HUES64 (cell line): ENCODE data around the gene QKI.
A peak's percentile ranks its signal among the peaks of the same experiment; 100 is the strongest.

Experiments used
- H3K27ac ChIP-seq: 2 replicates; pipeline ENCODE4 v1.7.0; 2013; ENCODE audit warnings: low read depth, low read length, inconsistent platforms
- H3K27me3 ChIP-seq: 2 replicates; pipeline ENCODE4 v1.6.1; 2013; ENCODE audit warnings: mild to moderate bottlenecking, low read length; ENCODE audit not compliant: insufficient read depth
- H3K36me3 ChIP-seq: 2 replicates; pipeline ENCODE4 v1.6.1; 2013; ENCODE audit warnings: mild to moderate bottlenecking, low read length; ENCODE audit not compliant: insufficient read depth
- H3K4me1 ChIP-seq: 2 replicates; pipeline ENCODE4 v1.6.1; 2013; ENCODE audit warnings: mild to moderate bottlenecking, low read length, moderate library complexity; ENCODE audit not compliant: insufficient read depth
- H3K4me3 ChIP-seq: 2 replicates; pipeline ENCODE4 v1.5.1; 2013; ENCODE audit warnings: mild to moderate bottlenecking, low read length, moderate library complexity
- H3K9ac ChIP-seq: 2 replicates; pipeline ENCODE4 v1.6.1; 2013; ENCODE audit warnings: mild to moderate bottlenecking, low read depth, low read length
- H3K9me3 ChIP-seq: 2 replicates; pipeline ENCODE4 v1.6.1; 2013; ENCODE audit warnings: low read depth, low read length; ENCODE audit not compliant: insufficient read depth
- WGBS: fragments of 150-250, 120-280 bp; methylation state at CpG from one replicate; pipeline ENCODE4 v1.1.7; 2013; ENCODE audit warnings: missing lambda C conversion rate; 5-methylcytosine and 5-hydroxymethylcytosine counted together

Gene QKI

DNA sequence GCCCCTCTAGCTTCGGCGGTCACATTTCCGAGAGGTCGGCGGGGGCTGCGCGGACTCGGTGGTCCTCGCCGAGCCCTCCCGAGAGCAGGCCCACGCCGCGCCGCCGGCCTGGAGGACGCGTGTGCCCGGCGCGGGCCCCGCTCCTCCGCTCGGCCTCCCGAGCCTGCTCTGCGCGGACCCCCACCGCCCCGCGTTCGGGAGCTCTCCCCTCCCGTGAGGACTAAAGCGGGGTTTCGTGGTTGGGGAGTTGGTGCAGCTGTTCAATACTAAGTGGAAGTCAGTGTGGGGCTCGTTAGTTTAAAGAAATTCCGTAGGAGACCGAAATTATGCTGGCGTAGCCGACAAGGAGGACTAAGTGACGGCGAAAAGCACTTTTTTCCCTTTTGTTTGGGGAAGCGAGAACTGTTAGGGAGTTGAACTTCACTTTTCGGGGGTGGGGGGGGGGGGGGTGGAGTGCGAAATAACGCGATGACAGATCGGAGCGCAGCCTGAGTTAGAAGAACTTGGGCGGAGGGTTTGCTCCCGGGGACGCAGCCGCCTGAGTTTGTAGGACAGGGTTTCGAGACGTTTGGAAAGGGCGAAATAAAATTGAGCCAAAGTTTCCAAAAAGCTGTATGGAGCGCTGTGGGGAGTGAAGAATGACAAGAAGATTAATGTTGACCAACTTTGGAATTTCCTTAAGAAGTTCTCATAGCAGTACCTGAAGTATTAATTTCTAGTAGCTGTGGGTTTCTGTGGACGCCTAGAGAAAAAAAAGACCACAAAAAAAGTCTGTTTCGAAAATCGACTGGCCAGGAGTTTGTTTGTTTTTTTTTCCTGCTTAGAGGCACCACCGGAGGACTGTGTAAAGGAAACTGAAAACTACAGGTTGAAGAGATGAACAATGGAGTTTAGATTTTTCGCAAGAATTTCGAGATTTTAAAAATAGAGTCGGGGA, 1.4 kb downstream of the QKI start:
- under 1% methylated on average over 63 of the region's 63 CpGs for WGBS
- peaks cover 49% of the 10 kb centered on the region for H3K4me1 ChIP-seq
- H3K27ac ChIP-seq, result peak overlapping the region; percentile 84

DNA sequence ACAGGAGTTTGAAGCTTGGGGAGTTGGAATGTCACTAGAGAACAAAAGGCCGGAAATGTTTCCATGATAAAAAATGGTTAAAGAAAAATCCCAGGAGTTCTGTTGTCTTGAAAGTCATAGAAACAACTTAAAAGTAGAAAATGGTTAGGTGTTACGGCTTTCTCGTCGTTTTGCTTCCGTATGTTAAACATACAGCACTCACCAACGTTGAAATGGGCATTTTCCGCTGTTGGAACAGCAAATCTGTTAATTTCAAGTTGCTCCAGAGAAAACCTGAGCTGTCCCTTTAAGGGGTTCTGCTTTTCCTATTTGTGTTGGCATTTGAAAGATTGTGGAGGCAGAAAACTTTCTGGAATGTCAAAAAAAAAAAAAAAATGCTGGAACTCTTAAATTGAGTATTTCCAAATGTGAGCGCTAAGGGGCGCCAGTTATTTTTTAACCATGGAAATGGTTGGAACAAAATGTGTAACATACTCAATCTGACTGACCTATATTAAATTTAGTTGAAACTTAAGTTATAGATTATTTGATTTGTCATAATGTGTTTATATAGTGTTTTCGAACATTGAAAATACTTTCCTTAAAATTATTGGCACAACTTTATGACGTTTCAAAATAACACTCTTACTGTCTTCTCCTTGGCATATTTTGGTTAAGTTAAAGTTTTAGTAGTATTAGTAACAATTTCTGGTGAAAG, 2.2 kb downstream of the QKI start:
- WGBS, result 1% methylated on average over 8 of the region's 11 CpGs
- peak overlapping the region; percentile 88 for H3K9ac ChIP-seq
- peaks cover 50% of the 10 kb centered on the region for H3K4me1 ChIP-seq

More for the DNA sequence above, 1.4 kb downstream of the QKI start:
- Histone ChIP-seq H3K27me3 (no peaks in the 10 kb centered on the region), H3K36me3 (no peaks in the 10 kb centered on the region), H3K9me3 (no peaks in the 10 kb centered on the region), H3K9ac (peak overlapping the region; percentile 88), H3K4me3 (peak overlapping the region; percentile 97)

DNA sequence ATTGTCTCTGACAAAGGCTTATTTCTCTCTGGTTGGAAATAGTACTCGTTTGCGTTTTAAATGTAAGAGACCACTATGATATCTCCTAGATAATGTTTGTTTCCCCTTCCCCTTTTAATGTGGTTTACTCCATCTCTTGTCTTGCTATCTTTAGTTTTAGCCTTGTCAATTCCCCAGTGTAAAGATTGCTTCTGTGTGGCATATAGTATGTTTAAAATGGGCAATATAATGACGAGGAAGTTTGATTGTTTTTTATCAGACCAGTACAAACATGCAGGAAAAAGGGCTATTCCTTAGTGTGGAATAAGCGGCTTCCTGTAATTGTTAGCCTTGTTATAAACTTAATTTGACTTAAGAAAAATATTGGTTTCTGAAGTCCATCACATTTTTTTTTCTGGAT, 3.1 kb downstream of the QKI start:
- H3K9me3 ChIP-seq, result no peaks in the 10 kb centered on the region
- H3K4me1 ChIP-seq, result peaks cover 53% of the 10 kb centered on the region
- no peaks in the 10 kb centered on the region for H3K27me3 ChIP-seq
- H3K36me3 ChIP-seq, result no peaks in the 10 kb centered on the region
- 41% methylated on average over 2 of the region's 4 CpGs for WGBS
- H3K27ac ChIP-seq, result peak overlapping the region; percentile 45; the same call in 1 of the 2 replicates
- H3K9ac ChIP-seq, result peak overlapping the region; percentile 37; the same call in 1 of the 2 replicates
- peak overlapping the region; percentile 97 for H3K4me3 ChIP-seq

More for the DNA sequence above, 2.2 kb downstream of the QKI start:
- no peaks in the 10 kb centered on the region for H3K36me3 ChIP-seq
- peak overlapping the region; percentile 97 for H3K4me3 ChIP-seq
- no peaks in the 10 kb centered on the region for H3K9me3 ChIP-seq
- peak overlapping the region; percentile 84; the same call in 1 of the 2 replicates for H3K27ac ChIP-seq
- H3K27me3 ChIP-seq, result no peaks in the 10 kb centered on the region

DNA sequence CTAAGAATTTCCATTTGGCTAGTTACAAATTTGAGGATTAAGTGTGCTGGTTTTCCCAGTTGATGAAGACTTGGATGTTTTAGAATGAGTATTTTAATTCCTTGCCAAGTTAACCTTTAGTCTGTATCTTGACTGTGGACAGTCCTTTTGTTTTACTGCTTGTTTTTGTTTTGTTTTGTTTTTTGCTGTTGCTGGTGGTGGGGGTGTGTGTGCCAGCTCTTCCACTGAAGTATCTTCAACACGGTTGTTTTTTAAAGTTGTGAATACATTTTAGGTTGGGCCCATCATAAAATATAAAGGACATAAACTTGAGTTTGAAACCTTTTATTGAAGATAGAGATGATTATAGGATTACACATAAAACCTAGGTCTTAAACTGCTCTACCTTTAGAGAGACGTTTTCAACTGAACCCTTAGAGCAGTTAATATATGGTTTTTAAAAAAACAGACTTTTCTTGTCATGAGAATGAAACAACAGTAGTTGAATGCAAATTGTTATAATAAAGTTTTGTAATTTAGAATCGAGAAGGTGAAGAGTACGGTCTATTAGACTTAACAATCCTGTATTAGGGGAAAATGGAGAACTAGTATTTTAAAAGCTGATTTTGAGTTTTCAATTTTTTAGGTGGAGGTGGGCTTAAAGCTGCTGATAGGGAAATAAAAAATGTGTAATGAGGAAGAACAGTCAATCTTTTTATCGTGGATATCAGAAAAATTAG, 4.0 kb downstream of the QKI start:
- WGBS, result 67% methylated on average over 4 of the region's 5 CpGs
- Histone ChIP-seq H3K36me3 (no peaks in the 10 kb centered on the region), H3K27me3 (no peaks in the 10 kb centered on the region), H3K9me3 (no peaks in the 10 kb centered on the region), H3K4me1 (peaks cover 60% of the 10 kb centered on the region), H3K4me3 (peak overlapping the region; percentile 97), H3K9ac (no peak overlapping the region; the same call in 1 of the 2 replicates), H3K27ac (peak overlapping the region; percentile 53; the same call in 1 of the 2 replicates)

DNA sequence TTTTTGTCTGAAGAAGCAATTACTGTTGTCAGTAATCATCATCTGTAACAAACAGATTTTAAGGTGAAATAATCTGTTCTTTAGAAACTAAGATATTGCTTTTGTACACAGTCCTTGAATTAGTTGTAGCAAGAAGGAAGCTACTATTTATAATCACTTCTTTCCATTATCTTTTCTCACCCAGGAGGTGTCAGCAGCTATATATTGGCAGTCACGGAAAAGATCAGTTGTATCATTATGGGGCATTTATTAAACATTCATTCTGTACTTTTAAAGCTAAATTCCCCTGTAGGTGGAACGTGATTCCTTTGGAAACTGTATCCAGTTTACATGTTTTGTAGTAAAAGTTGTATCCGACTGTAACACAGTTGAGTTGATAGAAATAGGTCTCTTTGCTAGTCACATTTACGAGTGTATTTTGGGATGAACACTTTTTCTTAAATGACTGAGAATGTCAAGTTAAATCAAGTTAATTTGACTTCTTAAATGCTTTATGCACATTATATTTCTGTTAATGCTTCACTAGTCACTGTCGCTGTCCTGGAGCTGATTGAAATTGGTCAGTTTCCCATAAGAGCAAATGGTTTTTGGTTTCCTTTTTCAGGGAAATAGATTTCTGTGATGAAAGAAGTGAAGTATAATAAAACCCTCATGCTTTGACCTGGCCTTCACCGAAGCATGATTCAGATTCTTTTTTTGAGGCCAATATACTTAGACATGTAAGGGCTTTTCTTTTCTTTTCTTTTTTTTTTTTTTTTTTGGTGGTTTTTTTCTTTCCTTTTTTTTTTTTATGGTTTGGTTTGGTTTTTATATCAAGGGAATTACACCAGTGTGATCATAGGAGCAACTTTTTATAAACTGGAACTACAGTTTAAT, 5.1 kb downstream of the QKI start:
- Histone ChIP-seq H3K9ac (no peak overlapping the region), H3K9me3 (no peaks in the 10 kb centered on the region), H3K4me3 (0 out of 2 replicates have a peak overlapping the region, but pooled peaks have one; percentile 9), H3K36me3 (no peaks in the 10 kb centered on the region), H3K4me1 (peaks cover 62% of the 10 kb centered on the region), H3K27me3 (no peaks in the 10 kb centered on the region), H3K27ac (no peak overlapping the region; the same call in 1 of the 2 replicates)
- WGBS, result 69% methylated on average over 4 of the region's 6 CpGs

DNA sequence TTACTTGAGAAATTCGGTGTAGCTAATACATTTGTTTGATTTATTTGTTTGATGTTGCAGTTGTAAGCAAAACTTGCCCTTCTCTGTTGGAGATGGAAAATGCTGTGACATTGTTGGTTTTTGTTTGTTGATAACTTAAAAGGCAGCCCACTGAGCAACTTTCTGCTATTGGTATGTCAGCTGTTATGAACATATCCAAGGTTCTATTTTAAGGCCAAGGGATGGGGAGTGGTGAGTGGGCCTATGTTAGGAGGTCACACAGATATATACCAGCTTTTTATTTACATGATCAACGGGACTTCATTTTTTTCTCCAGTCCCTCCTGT, 5.7 kb downstream of the QKI start:
- H3K27ac ChIP-seq, result no peak overlapping the region
- peaks cover 62% of the 10 kb centered on the region for H3K4me1 ChIP-seq
- H3K36me3 ChIP-seq, result no peaks in the 10 kb centered on the region
- no peaks in the 10 kb centered on the region for H3K9me3 ChIP-seq
- H3K9ac ChIP-seq, result no peak overlapping the region
- no peaks in the 10 kb centered on the region for H3K27me3 ChIP-seq
- no peak overlapping the region for H3K4me3 ChIP-seq
- WGBS, result 57% methylated on average over 1 of the region's 2 CpGs

DNA sequence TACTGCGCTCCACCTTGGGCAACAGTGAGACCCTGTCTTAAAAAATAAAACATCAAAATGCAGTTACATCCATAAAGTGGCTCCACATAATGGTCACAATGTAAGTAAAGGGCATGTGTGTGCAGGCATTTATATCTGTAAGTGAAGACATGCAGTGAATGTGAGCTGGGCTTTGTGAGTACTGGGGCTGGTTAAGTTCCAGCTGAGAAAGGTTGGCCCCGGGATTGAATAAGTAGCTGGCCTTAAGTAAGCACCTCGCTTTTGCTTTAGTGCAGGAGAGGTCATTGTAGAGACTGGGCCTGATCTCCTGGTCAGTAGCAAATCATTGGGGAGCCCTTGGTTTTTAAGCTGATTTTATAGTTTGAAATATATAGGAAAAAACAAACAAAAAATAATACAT, 8.0 kb downstream of the QKI start:
- 74% methylated on average over 3 of the region's 3 CpGs for WGBS
- peaks cover 68% of the 10 kb centered on the region for H3K4me1 ChIP-seq

DNA sequence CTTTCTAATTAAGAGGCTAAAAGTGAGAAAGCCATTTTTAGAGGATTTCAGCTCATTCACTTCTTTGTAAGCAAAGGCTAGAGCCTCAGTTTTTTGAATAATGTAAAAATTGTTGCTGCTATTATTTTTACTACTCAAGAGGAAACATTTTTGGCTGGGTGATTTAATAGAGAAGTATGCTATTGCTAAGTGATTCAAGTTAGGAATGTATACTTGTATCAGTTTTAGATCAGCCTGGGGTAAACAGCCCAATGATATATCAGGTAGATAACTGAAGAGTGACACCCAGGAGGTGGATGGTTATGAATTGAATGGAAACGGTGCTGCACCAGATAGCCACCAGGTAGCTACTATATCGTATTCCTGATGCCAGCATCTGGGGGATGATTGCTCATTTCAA, 9.2 kb downstream of the QKI start:
- Histone ChIP-seq H3K27me3 (no peaks in the 10 kb centered on the region), H3K9ac (no peak overlapping the region), H3K4me3 (no peak overlapping the region), H3K27ac (no peak overlapping the region), H3K4me1 (peaks cover 68% of the 10 kb centered on the region), H3K9me3 (no peaks in the 10 kb centered on the region), H3K36me3 (no peaks in the 10 kb centered on the region)
- WGBS, result 93% methylated on average over 2 of the region's 2 CpGs

More for the DNA sequence above, 8.0 kb downstream of the QKI start:
- no peak overlapping the region for H3K9ac ChIP-seq
- no peaks in the 10 kb centered on the region for H3K9me3 ChIP-seq
- H3K27me3 ChIP-seq, result no peaks in the 10 kb centered on the region
- no peak overlapping the region for H3K4me3 ChIP-seq
- no peaks in the 10 kb centered on the region for H3K36me3 ChIP-seq
- H3K27ac ChIP-seq, result no peak overlapping the region

DNA sequence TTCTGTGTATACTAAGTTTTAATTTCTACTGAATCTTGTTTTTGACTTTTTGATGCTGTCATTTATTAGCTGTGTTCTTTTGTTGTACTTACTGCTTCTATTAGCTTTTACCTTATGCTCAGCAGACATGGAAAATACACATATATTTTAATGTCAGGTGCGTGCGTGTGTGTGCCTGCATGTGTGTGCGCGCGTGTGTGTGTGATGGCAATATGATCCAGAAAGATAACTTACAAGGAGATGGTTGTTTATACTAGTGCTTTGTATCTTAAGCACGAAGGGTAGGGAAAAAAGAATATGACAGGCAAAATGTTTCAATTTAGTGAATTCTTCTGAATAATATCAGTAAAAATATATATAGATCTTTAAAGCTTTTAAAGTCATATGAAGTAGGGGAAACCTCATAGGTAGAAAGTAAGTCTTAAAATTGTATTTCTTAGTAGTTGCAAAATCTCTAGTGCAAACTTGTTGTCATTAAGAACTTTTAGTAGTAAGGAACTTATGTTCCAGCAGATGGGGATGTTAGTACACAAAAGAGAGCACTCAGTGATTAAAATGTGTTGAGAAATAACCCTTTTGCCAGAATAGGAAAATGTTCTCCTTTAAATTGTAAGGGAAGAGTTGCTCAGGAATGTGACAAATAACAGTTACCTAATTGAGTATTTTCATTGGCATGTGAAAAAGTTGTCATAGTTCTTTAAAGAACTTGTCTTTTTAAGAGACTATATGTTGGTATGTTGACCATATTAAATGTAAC, 13.2 kb downstream of the QKI start:
- Histone ChIP-seq H3K27ac (no peak overlapping the region), H3K36me3 (no peaks in the 10 kb centered on the region), H3K9me3 (no peaks in the 10 kb centered on the region), H3K4me1 (peaks cover 64% of the 10 kb centered on the region), H3K4me3 (no peak overlapping the region), H3K27me3 (no peaks in the 10 kb centered on the region), H3K9ac (no peak overlapping the region)
- 93% methylated on average over 6 of the region's 6 CpGs for WGBS

DNA sequence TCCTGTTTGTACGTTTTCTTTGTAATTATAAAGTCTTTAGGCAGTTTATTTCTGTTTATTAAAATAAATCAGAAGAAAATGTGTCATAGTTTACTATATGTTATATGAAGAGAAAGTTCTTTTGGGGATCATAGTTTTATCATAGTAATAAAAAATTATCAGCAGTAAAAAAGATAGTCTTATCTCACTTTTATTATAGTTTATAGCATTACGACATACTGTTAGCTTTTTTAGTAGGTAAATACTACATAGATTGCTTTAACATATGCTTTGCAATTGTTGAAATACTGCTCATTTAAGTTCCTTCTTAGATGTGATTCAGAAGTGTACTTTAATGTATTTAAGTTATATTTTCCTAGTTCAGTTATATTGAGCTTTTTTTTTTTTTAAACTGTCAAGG, 13.9 kb downstream of the QKI start:
- H3K9ac ChIP-seq, result no peak overlapping the region
- 80% methylated on average over 1 of the region's 2 CpGs for WGBS
- no peaks in the 10 kb centered on the region for H3K27me3 ChIP-seq
- H3K27ac ChIP-seq, result no peak overlapping the region
- no peaks in the 10 kb centered on the region for H3K36me3 ChIP-seq
- H3K9me3 ChIP-seq, result no peaks in the 10 kb centered on the region
- peaks cover 57% of the 10 kb centered on the region for H3K4me1 ChIP-seq
- no peak overlapping the region for H3K4me3 ChIP-seq
